ENCODE data around the gene FBXW5.

Gene FBXW5

GRCh38 chr9:136902259-136902821 is 42.2 kb downstream of the FBXW5 start:
- DNase-seq: no peak

DNA sequence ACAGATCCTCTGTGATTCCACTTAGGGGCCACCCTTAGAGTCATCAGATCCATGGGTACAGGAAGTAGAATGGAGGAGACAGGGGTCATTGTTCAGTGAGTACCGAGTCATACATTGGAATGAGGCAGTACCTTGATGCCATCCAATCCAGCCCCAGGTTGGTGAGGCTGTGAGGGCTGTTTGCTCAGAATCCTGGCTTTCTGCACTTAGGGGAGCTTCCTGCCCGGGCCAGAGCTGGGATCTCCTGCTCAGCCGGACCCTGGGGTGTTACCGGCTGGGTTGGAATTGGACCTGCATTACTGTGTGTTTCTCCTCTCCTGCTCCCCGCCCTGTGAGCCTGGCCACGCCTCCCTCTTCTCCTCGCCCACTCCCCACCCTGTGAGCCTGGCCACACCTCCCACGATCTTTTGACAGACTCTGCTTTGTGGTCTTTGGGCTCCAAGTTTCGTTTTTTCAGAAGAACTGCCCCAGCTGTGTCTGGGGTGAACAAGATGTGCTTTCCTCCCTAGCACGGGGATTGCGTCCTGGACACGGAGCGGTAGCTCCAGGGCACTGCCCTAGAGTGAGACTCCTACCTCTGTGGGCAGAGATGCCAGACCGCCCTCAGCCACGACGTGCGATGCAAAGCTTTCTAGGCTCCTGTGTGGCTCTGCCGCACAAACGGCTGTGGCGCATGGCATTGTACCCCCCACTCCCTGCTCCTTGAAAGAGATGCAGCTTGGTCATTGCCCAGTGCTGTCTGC is 42.9 kb downstream of the FBXW5 start:
- DNase-seq: no peak

- no peak for DNase-seq
Observed at GRCh38 chr9:136900988-136901515, 43.5 kb downstream of the FBXW5 start.

DNA sequence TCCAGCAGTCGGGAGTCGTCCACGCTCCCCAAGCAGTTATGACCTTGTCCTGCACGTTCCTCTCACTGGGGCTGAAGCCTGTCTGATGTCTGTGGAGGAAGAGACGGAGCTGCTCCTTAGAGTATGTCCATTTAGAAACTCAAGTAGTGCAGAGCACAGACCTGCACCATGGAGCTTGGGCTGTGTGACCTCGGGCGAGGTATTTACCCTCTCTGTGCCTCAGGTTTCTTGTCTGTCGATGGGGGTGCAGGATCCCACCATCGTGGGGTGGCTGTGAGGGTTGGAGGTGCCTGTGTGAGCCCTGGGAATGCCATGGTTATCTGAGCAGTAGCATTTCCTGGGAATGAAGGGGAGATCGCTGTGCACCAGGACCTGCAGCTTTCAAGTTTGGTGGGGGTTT is 44.0 kb downstream of the FBXW5 start:
- no peak for DNase-seq

DNA sequence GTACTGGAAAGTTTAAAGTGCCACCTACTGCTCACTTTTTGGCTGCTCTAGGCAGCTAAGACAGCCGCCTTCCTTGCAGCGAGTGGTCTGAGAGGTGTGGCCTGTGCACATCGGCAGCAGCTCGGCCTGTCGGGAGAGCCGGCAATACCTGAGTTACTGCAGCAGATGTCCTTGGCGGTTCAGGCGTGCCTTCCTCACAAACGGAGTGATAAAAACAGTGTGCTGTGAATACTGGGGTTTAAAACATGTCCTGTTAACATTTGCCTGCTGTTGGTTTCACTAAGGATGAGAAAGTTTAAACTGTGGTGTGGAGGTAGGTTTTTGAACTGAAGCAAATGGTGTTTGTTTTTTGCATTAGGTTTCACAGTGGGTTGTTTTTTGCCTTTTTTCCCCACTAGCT is 45.3 kb downstream of the FBXW5 start:
- no peak for DNase-seq

DNA sequence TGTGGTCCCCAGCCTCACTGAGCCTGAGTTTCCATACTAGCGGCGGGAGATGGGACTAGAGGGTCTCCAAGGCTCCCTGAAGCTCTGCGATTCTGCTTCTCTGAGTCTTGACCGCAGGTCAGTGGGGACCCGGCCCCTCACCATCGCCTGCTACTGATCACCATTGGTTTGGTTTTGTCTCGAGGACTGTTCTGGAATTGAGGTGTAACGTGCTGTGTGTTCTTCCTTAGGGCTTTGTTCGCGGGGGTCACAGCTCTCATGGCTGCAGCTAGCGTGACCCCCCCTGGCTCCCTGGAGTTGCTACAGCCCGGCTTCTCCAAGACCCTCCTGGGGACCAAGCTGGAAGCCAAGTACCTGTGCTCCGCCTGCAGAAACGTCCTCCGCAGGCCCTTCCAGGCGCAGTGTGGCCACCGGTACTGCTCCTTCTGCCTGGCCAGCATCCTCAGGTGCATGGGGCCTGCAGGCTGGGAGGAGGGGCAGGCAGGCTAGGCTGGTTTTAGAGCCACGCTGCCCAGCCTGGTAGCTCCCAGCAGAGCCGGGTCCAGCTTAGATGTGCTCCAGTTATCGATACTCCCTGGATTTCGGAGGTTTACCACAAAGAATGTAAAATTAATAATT is 45.9 kb downstream of the FBXW5 start:
- no peak for DNase-seq

GRCh38 chr9:136896027-136896426 is 48.5 kb downstream of the FBXW5 start:
- DNase-seq: no peak

GRCh38 chr9:136890661-136891060 is 53.9 kb downstream of the FBXW5 start:
- DNase-seq: no peak

All from NCI-H524 treated with DMSO at 0.1 percent for 48 hours (cell line).